OCI-LY1 (cell line): Measurements from ENCODE around the gene ELN.

ENCODE experiments used
- H2AFZ ChIP-seq: fragments of 200-600 bp; sonication (generic), shearing (Covaris generic); 2 replicates; pipeline ENCODE4 v1.6.0; 2014; ENCODE audit warnings: antibody characterized with exemption, mild to moderate bottlenecking, low read length
- H3F3A ChIP-seq: fragments of 200-600 bp; sonication (generic), shearing (Covaris generic); 2 replicates; pipeline ENCODE4 v1.6.0; 2014; ENCODE audit warnings: mild to moderate bottlenecking, antibody characterized with exemption, low read length, moderate library complexity; ENCODE audit not compliant: insufficient read depth
- H3K27ac ChIP-seq: fragments of 200-600 bp; sonication (generic); 2 replicates; pipeline ENCODE4 v1.5.1; 2014; ENCODE audit warnings: low read length, mixed run types, mild to moderate bottlenecking, low read depth; ENCODE audit not compliant: poor library complexity, severe bottlenecking
- H3K27me3 ChIP-seq: fragments of 200-600 bp; sonication (generic); 2 replicates; pipeline ENCODE4 v1.6.0; 2014; ENCODE audit warnings: antibody characterized with exemption, mild to moderate bottlenecking, low read length, moderate library complexity; ENCODE audit not compliant: insufficient read depth
- H3K36me3 ChIP-seq: fragments of 200-600 bp; sonication (generic); 2 replicates; pipeline ENCODE4 v1.6.1; 2014; ENCODE audit warnings: mild to moderate bottlenecking, antibody characterized with exemption, low read length, moderate library complexity, mixed read lengths; ENCODE audit not compliant: insufficient read depth
- H3K4me1 ChIP-seq: fragments of 200-600 bp; sonication (generic); 2 replicates; pipeline ENCODE4 v1.5.1; 2014; ENCODE audit warnings: mild to moderate bottlenecking, low read length, moderate library complexity; ENCODE audit not compliant: insufficient read depth, severe bottlenecking
- H3K4me2 ChIP-seq: fragments of 200-600 bp; sonication (generic), shearing (Covaris generic); 2 replicates; pipeline ENCODE4 v1.6.1; 2014; ENCODE audit warnings: low read length
- H3K4me3 ChIP-seq: fragments of 200-600 bp; sonication (generic); 2 replicates; pipeline ENCODE4 v1.5.1; 2014; ENCODE audit warnings: low read length, low read depth, mild to moderate bottlenecking, mixed read lengths; ENCODE audit not compliant: poor library complexity, severe bottlenecking
- H3K79me2 ChIP-seq: fragments of 200-600 bp; shearing (Covaris generic); 2 replicates; pipeline ENCODE4 v1.6.1; 2016; ENCODE audit warnings: mixed run types, low read length, mixed read lengths; ENCODE audit not compliant: insufficient read depth
- H3K9ac ChIP-seq: fragments of 200-600 bp; sonication (generic), shearing (Covaris generic); 2 replicates; pipeline ENCODE4 v1.6.1; 2014; ENCODE audit warnings: mild to moderate bottlenecking, low read length, mixed read lengths
- H3K9me2 ChIP-seq: fragments of 200-600 bp; sonication (generic), shearing (Covaris generic); 2 replicates; pipeline ENCODE4 v1.6.1; 2014; ENCODE audit warnings: low read depth, mild to moderate bottlenecking, low read length, mixed read lengths
- H3K9me3 ChIP-seq: fragments of 200-600 bp; shearing (Covaris generic); 2 replicates; pipeline ENCODE4 v1.6.1; 2014; ENCODE audit warnings: low read length, mixed read lengths
- H4K20me1 ChIP-seq: fragments of 200-600 bp; sonication (generic), shearing (Covaris generic); 2 replicates; pipeline ENCODE4 v1.6.0; 2016; ENCODE audit warnings: mild to moderate bottlenecking, low read length; ENCODE audit not compliant: insufficient read depth
- EZH2 ChIP-seq: fragments of 200-600 bp; sonication (generic), shearing (Covaris generic); IDR thresholded peaks from 2 replicates; pipeline ENCODE4 v1.8.0; 2017; ENCODE audit warnings: borderline replicate concordance, mixed run types, mild to moderate bottlenecking, antibody characterized with exemption, low read length, moderate library complexity, mixed read lengths
- TF ChIP-seq, protein P1 (sequence below): fragments of 200-600 bp; sonication (generic), shearing (Covaris generic); IDR thresholded peaks from 2 replicates; pipeline ENCODE4 v1.5.1; 2017; ENCODE audit warnings: mild to moderate bottlenecking, antibody characterized with exemption, low read length, moderate library complexity, mixed read lengths

The ELN gene

GRCh38 chr7:74082770-74083116, 54.8 kb downstream of the ELN start:
- H3K4me1 ChIP-seq: peaks cover 26% of the 10 kb centered on the region
- no peak overlapping the region for H3K27ac ChIP-seq

GRCh38 chr7:74083117-74083876, 55.3 kb downstream of the ELN start, which contains the start of gene LIMK1:
LIMK1 (plus strand) TSS chr7:74083804; CDS start chr7:74083991, 187 bp downstream.
- Histone ChIP-seq H3K9me3 (no peaks in the 10 kb centered on the region), H3K27me3 (no peaks in the 10 kb centered on the region), H3K36me3 (peaks cover 19% of the 10 kb centered on the region), H3F3A (no peaks in the 10 kb centered on the region), H3K27ac (peak within 1 kb of the TSS; percentile 30), H3K79me2 (no peaks in the 10 kb centered on the region), H3K4me3 (peak within 1 kb of the TSS; percentile 77), H2AFZ (peak within 1 kb of the TSS; percentile 13; the same call in 1 of the 2 replicates), H4K20me1 (no peaks in the 10 kb centered on the region), H3K4me2 (peak within 1 kb of the TSS; percentile 93), H3K4me1 (peaks cover 26% of the 10 kb centered on the region), H3K9ac (peak within 1 kb of the TSS; percentile 72), H3K9me2 (no peaks in the 10 kb centered on the region)
- no peak for TF ChIP-seq EZH2
- TF ChIP-seq, protein P1, sequence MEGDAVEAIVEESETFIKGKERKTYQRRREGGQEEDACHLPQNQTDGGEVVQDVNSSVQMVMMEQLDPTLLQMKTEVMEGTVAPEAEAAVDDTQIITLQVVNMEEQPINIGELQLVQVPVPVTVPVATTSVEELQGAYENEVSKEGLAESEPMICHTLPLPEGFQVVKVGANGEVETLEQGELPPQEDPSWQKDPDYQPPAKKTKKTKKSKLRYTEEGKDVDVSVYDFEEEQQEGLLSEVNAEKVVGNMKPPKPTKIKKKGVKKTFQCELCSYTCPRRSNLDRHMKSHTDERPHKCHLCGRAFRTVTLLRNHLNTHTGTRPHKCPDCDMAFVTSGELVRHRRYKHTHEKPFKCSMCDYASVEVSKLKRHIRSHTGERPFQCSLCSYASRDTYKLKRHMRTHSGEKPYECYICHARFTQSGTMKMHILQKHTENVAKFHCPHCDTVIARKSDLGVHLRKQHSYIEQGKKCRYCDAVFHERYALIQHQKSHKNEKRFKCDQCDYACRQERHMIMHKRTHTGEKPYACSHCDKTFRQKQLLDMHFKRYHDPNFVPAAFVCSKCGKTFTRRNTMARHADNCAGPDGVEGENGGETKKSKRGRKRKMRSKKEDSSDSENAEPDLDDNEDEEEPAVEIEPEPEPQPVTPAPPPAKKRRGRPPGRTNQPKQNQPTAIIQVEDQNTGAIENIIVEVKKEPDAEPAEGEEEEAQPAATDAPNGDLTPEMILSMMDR: no peak

More at GRCh38 chr7:74082770-74083116, 54.8 kb downstream of the ELN start:
- Histone ChIP-seq H3K79me2 (no peaks in the 10 kb centered on the region), H3K27me3 (no peaks in the 10 kb centered on the region), H3K36me3 (peaks cover 14% of the 10 kb centered on the region), H3K4me2 (peak overlapping the region; percentile 84), H4K20me1 (no peaks in the 10 kb centered on the region), H3K4me3 (peak overlapping the region; percentile 58), H2AFZ (no peak overlapping the region), H3F3A (no peaks in the 10 kb centered on the region), H3K9ac (peak overlapping the region; percentile 60; the same call in 1 of the 2 replicates), H3K9me3 (no peaks in the 10 kb centered on the region), H3K9me2 (no peaks in the 10 kb centered on the region)
- TF ChIP-seq EZH2: no peak
- TF ChIP-seq, protein P1: no peak

DNA sequence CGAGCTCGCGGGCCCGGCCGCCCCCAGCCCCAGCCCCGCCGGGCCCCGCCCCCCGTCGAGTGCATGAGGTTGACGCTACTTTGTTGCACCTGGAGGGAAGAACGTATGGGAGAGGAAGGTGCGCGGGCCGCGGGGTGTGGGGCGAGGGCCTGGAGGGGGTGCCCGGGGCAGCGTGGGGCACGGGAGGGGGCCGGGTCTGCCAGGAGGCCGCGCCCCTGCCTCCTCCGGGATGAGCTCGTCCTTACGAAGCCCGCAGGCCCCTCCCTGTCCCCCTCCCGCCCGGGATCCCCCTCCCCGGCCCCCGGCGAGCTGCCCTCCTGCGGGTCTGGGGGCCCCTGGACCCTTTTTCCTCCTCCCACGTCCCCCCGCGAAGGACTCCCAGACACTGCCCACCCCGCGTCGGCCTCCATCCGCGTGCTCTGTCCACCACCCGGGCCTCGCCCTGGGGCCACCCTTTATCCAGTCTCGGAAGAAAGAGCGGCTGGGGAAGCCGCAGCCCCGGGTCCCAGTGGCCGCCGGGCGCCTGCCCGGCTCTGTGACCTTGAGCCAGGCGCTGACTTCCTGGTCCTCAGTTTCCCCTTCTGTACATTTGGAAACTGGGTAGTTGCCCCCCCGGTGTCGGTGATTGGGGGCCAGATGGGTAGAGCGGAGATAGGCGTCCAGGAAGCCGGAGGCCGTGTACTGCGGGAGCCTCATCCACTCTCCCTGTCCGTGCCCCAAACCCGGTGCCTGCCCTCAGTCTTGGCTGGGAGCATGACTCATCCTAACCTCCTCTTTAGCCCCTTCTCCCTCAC, 56.2 kb downstream of the ELN start:
- Histone ChIP-seq H3K79me2 (no peaks in the 10 kb centered on the region), H3K27me3 (no peaks in the 10 kb centered on the region), H3K9ac (peak overlapping the region; percentile 72), H3K4me1 (peaks cover 24% of the 10 kb centered on the region), H3K4me2 (peak overlapping the region; percentile 93), H3F3A (no peaks in the 10 kb centered on the region), H4K20me1 (no peaks in the 10 kb centered on the region), H3K27ac (peak overlapping the region; percentile 30), H3K9me2 (no peaks in the 10 kb centered on the region), H3K4me3 (peak overlapping the region; percentile 77), H3K36me3 (peaks cover 20% of the 10 kb centered on the region), H2AFZ (no peak overlapping the region), H3K9me3 (no peaks in the 10 kb centered on the region)
- TF ChIP-seq, protein P1: no peak
- TF ChIP-seq EZH2: no peak
